IMR-90 (cell line): ENCODE results near the gene CCDC51. TPM values are rescaled to one million over a fixed set of nuclear protein-coding genes. Genes with fewer than 3 reads are reported as not detected.

Source experiments
- ATAC-seq: fragments of 200-7000 bp; cut with Tn5 transposase; 2 replicates; pipeline ENCODE4 v1.9.1; 2020; ENCODE audit warnings: low read depth, mild to moderate bottlenecking, moderate library complexity
- BruUV-seq: library from RNA; stranded (reverse); fragments of 400-500 nt; replicated peaks from 2 replicates; lab custom pipeline; 2021; lab: Mats Ljungman, UMichigan
- CTCF ChIA-PET: fragments of 300-600 bp; formaldehyde crosslinking; extraction: SDS; loops from one replicate; lab custom pipeline; 2021; ENCODE audit warnings: antibody characterized with exemption; lab: Yijun Ruan, JAX
- POLR2A ChIA-PET: fragments of 300-600 bp; sonication (Branson Sonifier 250); formaldehyde crosslinking; loops from one replicate; lab custom pipeline; 2022; ENCODE audit warnings: antibody characterized with exemption; ENCODE audit not compliant: unreplicated experiment; lab: Charles Lee
- DNase-seq: peaks from one replicate; pipeline ENCODE4 v3.0.0; 2013
- H2AFZ ChIP-seq: replicated peaks from 2 replicates; pipeline ENCODE3; 2013; ENCODE audit warnings: low read length, mild to moderate bottlenecking; ENCODE audit not compliant: poor library complexity
- H2AK5ac ChIP-seq: 2 replicates; pipeline ENCODE4 v1.6.1; 2013; ENCODE audit warnings: low read depth, low read length, inconsistent platforms
- H2AK9ac ChIP-seq: replicated peaks from 2 replicates; pipeline ENCODE3; 2013; ENCODE audit warnings: mild to moderate bottlenecking, low read depth, low read length, moderate library complexity; ENCODE audit not compliant: poor library complexity
- H2BK120ac ChIP-seq: 2 replicates; pipeline ENCODE4 v1.6.1; 2013; ENCODE audit warnings: low read depth, low read length, inconsistent platforms
- H2BK15ac ChIP-seq: 3 replicates; pipeline ENCODE4 v1.6.1; 2013; ENCODE audit warnings: low read depth, low read length, inconsistent platforms
- H2BK20ac ChIP-seq: 2 replicates; pipeline ENCODE4 v1.6.1; 2013; ENCODE audit warnings: low read depth, mild to moderate bottlenecking, inconsistent platforms, low read length, moderate library complexity
- H2BK5ac ChIP-seq: 2 replicates; pipeline ENCODE4 v1.6.1; 2013; ENCODE audit warnings: mild to moderate bottlenecking, low read depth, low read length, inconsistent platforms; ENCODE audit not compliant: poor library complexity, severe bottlenecking
- H3K14ac ChIP-seq: replicated peaks from 2 replicates; pipeline ENCODE4 v1.6.1; 2013; ENCODE audit warnings: low read depth, low read length, inconsistent platforms
- H3K18ac ChIP-seq: 2 replicates; pipeline ENCODE4 v1.6.1; 2013; ENCODE audit warnings: low read depth, low read length, control low read depth
- H3K23ac ChIP-seq: 2 replicates; pipeline ENCODE4 v1.6.1; 2013; ENCODE audit warnings: low read depth, low read length, inconsistent platforms
- H3K27ac ChIP-seq: 2 replicates; pipeline ENCODE4 v1.5.1; 2013; ENCODE audit warnings: mild to moderate bottlenecking, control low read depth, low read length; ENCODE audit not compliant: insufficient read depth
- H3K27me3 ChIP-seq: 2 replicates; pipeline ENCODE4 v1.6.1; 2013; ENCODE audit warnings: low read length; ENCODE audit not compliant: control insufficient read depth, insufficient read depth
- H3K36me3 ChIP-seq: 2 replicates; pipeline ENCODE4 v1.6.1; 2013; ENCODE audit warnings: low read length, mixed read lengths; ENCODE audit not compliant: control insufficient read depth, insufficient read depth
- H3K4ac ChIP-seq: 2 replicates; pipeline ENCODE4 v1.6.1; 2013; ENCODE audit warnings: low read depth, low read length, inconsistent platforms
- H3K4me1 ChIP-seq: 2 replicates; pipeline ENCODE4 v1.6.1; 2013; ENCODE audit warnings: low read length, mixed read lengths; ENCODE audit not compliant: control insufficient read depth, insufficient read depth
- H3K4me2 ChIP-seq: 2 replicates; pipeline ENCODE4 v1.6.1; 2013; ENCODE audit warnings: low read depth, mild to moderate bottlenecking, control low read depth, low read length, moderate library complexity
- H3K4me3 ChIP-seq: 2 replicates; pipeline ENCODE4 v1.5.1; 2013; ENCODE audit warnings: low read depth, mild to moderate bottlenecking, control low read depth, low read length, moderate library complexity; ENCODE audit not compliant: insufficient read depth
- H3K56ac ChIP-seq: 2 replicates; pipeline ENCODE4 v1.6.1; 2013; ENCODE audit warnings: low read length, inconsistent platforms; ENCODE audit not compliant: insufficient read depth; ENCODE audit errors: extremely low read depth
- H3K79me1 ChIP-seq, 2 experiments: 2 replicates each; pipeline ENCODE4 v1.6.1; 2013; ENCODE audit warnings: low read length in 2 of 2, inconsistent platforms in 1 of 2, low read depth in 1 of 2
- H3K9ac ChIP-seq: 2 replicates; pipeline ENCODE4 v1.6.1; 2013; ENCODE audit warnings: low read depth, low read length, control low read depth
- H3K9me1 ChIP-seq: 2 replicates; pipeline ENCODE4 v1.6.1; 2013; ENCODE audit warnings: low read length, inconsistent platforms; ENCODE audit not compliant: insufficient read depth
- H3K9me3 ChIP-seq: 2 replicates; pipeline ENCODE4 v1.6.1; 2013; ENCODE audit warnings: low read length; ENCODE audit not compliant: control insufficient read depth, insufficient read depth
- H4K20me1 ChIP-seq: 2 replicates; pipeline ENCODE4 v1.6.1; 2013; ENCODE audit warnings: low read length, inconsistent platforms; ENCODE audit not compliant: insufficient read depth
- H4K5ac ChIP-seq: 2 replicates; pipeline ENCODE4 v1.6.1; 2013; ENCODE audit warnings: mild to moderate bottlenecking, low read depth, low read length, control low read depth
- H4K8ac ChIP-seq, 2 experiments: 2 replicates each; pipeline ENCODE4 v1.6.1; 2013; ENCODE audit warnings: low read depth in 2 of 2, low read length in 2 of 2, control low read depth in 1 of 2, inconsistent platforms in 1 of 2
- H4K91ac ChIP-seq: 2 replicates; pipeline ENCODE4 v1.6.1; 2013; ENCODE audit warnings: low read depth, low read length, inconsistent platforms; ENCODE audit not compliant: insufficient read depth
- CHD1 ChIP-seq: IDR thresholded peaks from 2 replicates; pipeline ENCODE4 v1.6.1; 2012; ENCODE audit warnings: low read depth, low read length, improper control_type of control experiment
- CTCF ChIP-seq: conservative IDR thresholded peaks from 2 replicates; pipeline ENCODE4 v1.5.1; 2012; ENCODE audit warnings: mild to moderate bottlenecking, low read depth, low read length, improper control_type of control experiment
- ELK1 ChIP-seq: fragments of 150-350 bp; IDR thresholded peaks from 2 replicates; pipeline ENCODE4 v1.6.1; 2016; ENCODE audit warnings: low read depth, mild to moderate bottlenecking, low read length, moderate library complexity, borderline replicate concordance
- FOS ChIP-seq: fragments of 150-350 bp; IDR thresholded peaks from 2 replicates; pipeline ENCODE4 v1.6.1; 2016; ENCODE audit warnings: low read depth, low read length
- MAFK ChIP-seq: IDR thresholded peaks from 2 replicates; pipeline ENCODE4 v1.6.1; 2012; ENCODE audit warnings: low read depth, low read length, improper control_type of control experiment
- MAZ ChIP-seq: IDR thresholded peaks from 2 replicates; pipeline ENCODE4 v1.6.1; 2012; ENCODE audit warnings: low read depth, mild to moderate bottlenecking, low read length, improper control_type of control experiment, moderate library complexity, borderline replicate concordance
- MXI1 ChIP-seq: IDR thresholded peaks from 2 replicates; pipeline ENCODE4 v1.6.1; 2012; ENCODE audit warnings: low read depth, mild to moderate bottlenecking, low read length, moderate library complexity, borderline replicate concordance
- NFE2L2 ChIP-seq: fragments of 150-350 bp; IDR thresholded peaks from 2 replicates; pipeline ENCODE4 v1.6.1; 2016; ENCODE audit warnings: low read depth, mild to moderate bottlenecking, low read length
- POLR2A ChIP-seq: IDR thresholded peaks from 2 replicates; pipeline ENCODE4 v1.6.1; 2012; ENCODE audit warnings: mild to moderate bottlenecking, low read depth, low read length
- RAD21 ChIP-seq: IDR thresholded peaks from 2 replicates; pipeline ENCODE4 v1.6.1; 2012; ENCODE audit warnings: low read length, improper control_type of control experiment
- RCOR1 ChIP-seq: IDR thresholded peaks from 2 replicates; pipeline ENCODE4 v1.6.1; 2012; ENCODE audit warnings: mild to moderate bottlenecking, low read length, improper control_type of control experiment; ENCODE audit not compliant: insufficient replicate concordance
- RFX5 ChIP-seq: IDR thresholded peaks from 2 replicates; pipeline ENCODE4 v1.8.0; 2012; ENCODE audit warnings: low read depth, mild to moderate bottlenecking, low read length, moderate library complexity
- SMC3 ChIP-seq: fragments of 150-350 bp; IDR thresholded peaks from 2 replicates; pipeline ENCODE4 v1.6.1; 2016; ENCODE audit warnings: low read depth, mild to moderate bottlenecking, antibody characterized with exemption, low read length, moderate library complexity
- USF2 ChIP-seq: fragments of 150-350 bp; IDR thresholded peaks from 2 replicates; pipeline ENCODE4 v1.6.1; 2017; ENCODE audit warnings: mild to moderate bottlenecking, antibody characterized with exemption, low read length, low read depth
- WGBS, 2 experiments: methylation state at CpG; one replicate each; pipeline versions ENCODE4 v1.1.5 to v1.1.7; 2013; ENCODE audit warnings: missing lambda C conversion rate in 2 of 2; ENCODE audit not compliant: insufficient read length in 1 of 2; ENCODE audit errors: extremely low coverage in 2 of 2; 5-methylcytosine and 5-hydroxymethylcytosine counted together
- dilution Hi-C: fragments of 300-500 bp; cut with HindIII; formaldehyde crosslinking; loops from one replicate; pipeline ENCODE4 v1.14.3; 2018; ENCODE audit warnings: low sequenced_read_pairs; ENCODE audit not compliant: unreplicated experiment
- in situ Hi-C: fragments of 300-500 bp; cut with MboI; formaldehyde crosslinking; loops from 3 replicates; pipeline ENCODE4 v1.14.3; 2019; ENCODE audit warnings: low sequenced_read_pairs, inconsistent platforms, mixed read lengths
- intact Hi-C: fragments of 100-400 bp; cut with micrococcal nuclease; formaldehyde crosslinking; loops from 2 replicates; pipeline ENCODE4 v1.10.0; 2022
- polyA plus RNA-seq, 3 experiments: library from polyadenylated mRNA; depleted of rRNA; stranded (reverse); fragments of >200 nt; gene quantifications; 2 replicates each; pipeline ENCODE4 v1.2.3, GENCODE V29; 2012; ENCODE audit warnings: low replicate concordance in 1 of 3
- total RNA-seq: library from RNA; depleted of rRNA; stranded (reverse); fragments of >200 nt; gene quantifications from 2 replicates; pipeline ENCODE4 v1.2.3, GENCODE V29; 2012

The CCDC51 gene
- total and polyA plus RNA-seq, 2 of the 4 experiments (the other 2 are of a cell fraction), result 11.0 to 16.1 TPM

- H3K9me3 ChIP-seq, result no peaks in the 10 kb centered on the region
- H4K91ac ChIP-seq, result peak overlapping the region; percentile 79
- H3K56ac ChIP-seq, result no peak overlapping the region
- peak overlapping the region; percentile 67 to 86 for H4K8ac ChIP-seq
- H3K14ac ChIP-seq, result peak overlapping the region; percentile 70
- ATAC-seq (no peak), DNase-seq (no peak)
- WGBS, 2 experiments, result no CpG with 5 or more reads among the region's 3 CpGs
- ChIA-PET POLR2A (no interaction called here), CTCF (interaction anchor here (4.8 kb wide), 1 partner anchor 33 kb away, joined by 65 read pairs; no protein-coding TSS in a partner anchor)
- H3K36me3 ChIP-seq, result peaks cover 33% of the 10 kb centered on the region; the same call in 1 of the 2 replicates
- H4K20me1 ChIP-seq, result no peaks in the 10 kb centered on the region
- peaks cover 7% of the 10 kb centered on the region for H3K4me1 ChIP-seq
- no peak overlapping the region for H3K4me3 ChIP-seq
- peak overlapping the region; percentile 76 for H2AFZ ChIP-seq
- no peak overlapping the region for H3K4me2 ChIP-seq
- peak overlapping the region; percentile 65 for H4K5ac ChIP-seq
- intact Hi-C loops (loop anchor here (1.0 kb wide), 1 partner anchor 33 kb away; no protein-coding TSS in a partner anchor), dilution Hi-C loops (no loop called here), in situ Hi-C loops (loop anchor here (5.0 kb wide), 1 partner anchor 34 kb away; no protein-coding TSS in a partner anchor)
- peak overlapping the region; percentile 81 for H2AK9ac ChIP-seq
- H3K27ac ChIP-seq, result peak overlapping the region; percentile 75
- peaks cover 7% of the 10 kb centered on the region; the same call in 1 of the 2 replicates for H3K9me1 ChIP-seq
- no peak for TF ChIP-seq CHD1
- no peak for TF ChIP-seq MAFK
- TF ChIP-seq MAZ, result no peak
- no peak for TF ChIP-seq FOS
- TF ChIP-seq POLR2A, result no peak
- no peak for TF ChIP-seq RAD21
- TF ChIP-seq MXI1, result no peak
- TF ChIP-seq ELK1, result no peak
- TF ChIP-seq CTCF, result no peak
- no peak for TF ChIP-seq SMC3
- no peak for TF ChIP-seq RFX5
- TF ChIP-seq RCOR1, result no peak
- no peak for TF ChIP-seq USF2
- TF ChIP-seq NFE2L2, result no peak
- H3K4ac ChIP-seq, result peak overlapping the region; percentile 91
- peak overlapping the region; percentile 96 for H2BK120ac ChIP-seq
- H3K23ac ChIP-seq, result 0 out of 2 replicates have a peak overlapping the region, but pooled peaks have one; percentile 22
- no peak overlapping the region for H3K9ac ChIP-seq
- peak overlapping the region; percentile 73; the same call in 2 of the 3 replicates for H2BK15ac ChIP-seq
- peak overlapping the region; percentile 84 for H3K18ac ChIP-seq
- no TSS peak for BruUV-seq
- H2BK20ac ChIP-seq, result peak overlapping the region; percentile 97
- no peaks in the 10 kb centered on the region; the same call in 1 of the 2 replicates for H3K27me3 ChIP-seq
- H2AK5ac ChIP-seq, result peak overlapping the region; percentile 93
- H2BK5ac ChIP-seq, result peak overlapping the region; percentile 71
- no peaks in the 10 kb centered on the region for H3K79me1 ChIP-seq
These were observed 37.0 kb downstream of the CCDC51 start for GRCh38 chr3:48402907-48403306.
